C4-2B (cell line): ENCODE results near the gene GARNL3.

Experiments
- ZFX ChIP-seq: fragments of 450-650 bp; IDR thresholded peaks from 2 replicates; pipeline ENCODE4 v1.6.1; 2017
- TF ChIP-seq, protein P1 (sequence below): fragments of 450-650 bp; conservative IDR thresholded peaks from 2 replicates; pipeline ENCODE4 v1.5.1; 2017; ENCODE audit warnings: mild to moderate bottlenecking

DNA sequence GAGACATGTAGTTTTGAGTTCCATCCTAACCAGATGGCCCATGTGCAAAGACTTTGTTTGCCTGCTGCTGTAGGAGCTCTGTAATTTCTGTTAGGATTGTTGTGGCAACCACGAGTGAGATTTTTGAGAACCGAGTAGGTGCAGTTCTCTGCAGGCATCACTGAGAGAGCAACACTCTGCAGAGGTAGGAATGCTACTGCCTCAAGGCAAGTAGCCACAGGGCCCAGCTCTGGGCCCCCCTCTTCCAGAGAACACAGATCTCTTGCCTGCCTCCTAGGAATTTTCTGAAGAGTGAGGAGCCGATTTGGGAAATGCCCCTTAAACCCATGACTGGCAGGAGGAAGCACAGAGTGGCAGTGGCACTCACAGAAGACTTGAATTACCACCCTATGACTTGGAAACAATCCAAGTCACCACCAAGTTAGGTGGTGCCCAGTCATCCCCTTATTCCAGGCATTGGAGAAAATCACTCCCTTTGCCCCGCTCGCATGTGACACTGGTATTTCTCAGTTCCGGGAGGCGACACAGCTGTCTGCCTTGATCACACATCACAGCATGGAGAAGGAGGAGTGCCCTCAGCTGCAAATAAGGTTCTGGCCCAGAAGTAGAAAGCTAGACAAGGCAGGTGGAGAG is 79.9 kb downstream of the GARNL3 start:
- TF ChIP-seq, protein P1, sequence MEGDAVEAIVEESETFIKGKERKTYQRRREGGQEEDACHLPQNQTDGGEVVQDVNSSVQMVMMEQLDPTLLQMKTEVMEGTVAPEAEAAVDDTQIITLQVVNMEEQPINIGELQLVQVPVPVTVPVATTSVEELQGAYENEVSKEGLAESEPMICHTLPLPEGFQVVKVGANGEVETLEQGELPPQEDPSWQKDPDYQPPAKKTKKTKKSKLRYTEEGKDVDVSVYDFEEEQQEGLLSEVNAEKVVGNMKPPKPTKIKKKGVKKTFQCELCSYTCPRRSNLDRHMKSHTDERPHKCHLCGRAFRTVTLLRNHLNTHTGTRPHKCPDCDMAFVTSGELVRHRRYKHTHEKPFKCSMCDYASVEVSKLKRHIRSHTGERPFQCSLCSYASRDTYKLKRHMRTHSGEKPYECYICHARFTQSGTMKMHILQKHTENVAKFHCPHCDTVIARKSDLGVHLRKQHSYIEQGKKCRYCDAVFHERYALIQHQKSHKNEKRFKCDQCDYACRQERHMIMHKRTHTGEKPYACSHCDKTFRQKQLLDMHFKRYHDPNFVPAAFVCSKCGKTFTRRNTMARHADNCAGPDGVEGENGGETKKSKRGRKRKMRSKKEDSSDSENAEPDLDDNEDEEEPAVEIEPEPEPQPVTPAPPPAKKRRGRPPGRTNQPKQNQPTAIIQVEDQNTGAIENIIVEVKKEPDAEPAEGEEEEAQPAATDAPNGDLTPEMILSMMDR = no peak
- no peak for TF ChIP-seq ZFX
